H9 (cell line): ENCODE data around the gene CCL19. TPM values are rescaled to one million over a fixed set of nuclear protein-coding genes. Genes with fewer than 3 reads are reported as not detected.

Experiments
- DNase-seq: peaks from one replicate; pipeline ENCODE4 v3.0.0-alpha.2; 2017
- H2AFZ ChIP-seq: one replicate; pipeline ENCODE4 v1.6.1; 2013; ENCODE audit warnings: mild to moderate bottlenecking, low read length, control low read depth, moderate library complexity
- H2AK5ac ChIP-seq: 2 replicates; pipeline ENCODE4 v1.6.1; 2013; ENCODE audit warnings: low read length, control low read depth, mixed read lengths; ENCODE audit not compliant: insufficient read length
- H2BK120ac ChIP-seq: one replicate; pipeline ENCODE4 v1.6.1; 2013; ENCODE audit warnings: low read depth, mild to moderate bottlenecking, low read length, control low read depth, inconsistent platforms; ENCODE audit not compliant: poor library complexity, severe bottlenecking
- H2BK12ac ChIP-seq: 2 replicates; pipeline ENCODE4 v1.6.1; 2013; ENCODE audit warnings: low read length, control low read depth, mixed read lengths, low read depth; ENCODE audit not compliant: insufficient read length
- H2BK15ac ChIP-seq: 2 replicates; pipeline ENCODE4 v1.6.1; 2013; ENCODE audit warnings: low read depth, low read length, control low read depth
- H2BK20ac ChIP-seq: one replicate; pipeline ENCODE4 v1.6.1; 2013; ENCODE audit warnings: low read depth, mild to moderate bottlenecking, low read length, control low read depth, inconsistent platforms; ENCODE audit not compliant: poor library complexity, severe bottlenecking
- H2BK5ac ChIP-seq: 2 replicates; pipeline ENCODE4 v1.6.1; 2013; ENCODE audit warnings: low read length, control low read depth, mixed read lengths; ENCODE audit not compliant: insufficient read length
- H3K14ac ChIP-seq: 2 replicates; pipeline ENCODE4 v1.6.1; 2013; ENCODE audit warnings: low read length, control low read depth; ENCODE audit not compliant: insufficient read depth
- H3K18ac ChIP-seq: 2 replicates; pipeline ENCODE4 v1.6.1; 2013; ENCODE audit warnings: low read depth, mild to moderate bottlenecking, mixed read lengths, low read length, control low read depth; ENCODE audit not compliant: insufficient read length
- H3K23ac ChIP-seq: 2 replicates; pipeline ENCODE4 v1.6.1; 2013; ENCODE audit warnings: low read length, control low read depth, mixed read lengths, low read depth; ENCODE audit not compliant: insufficient read length
- H3K23me2 ChIP-seq: 2 replicates; pipeline ENCODE4 v1.6.1; 2013; ENCODE audit warnings: low read depth, mild to moderate bottlenecking, mixed read lengths, low read length, control low read depth; ENCODE audit not compliant: insufficient read length, poor library complexity, severe bottlenecking
- H3K27ac ChIP-seq: 2 replicates; pipeline ENCODE4 v1.5.1; 2013; ENCODE audit warnings: low read length, control low read depth, mixed read lengths, low read depth; ENCODE audit not compliant: insufficient read length
- H3K27me3 ChIP-seq: 2 replicates; pipeline ENCODE4 v1.6.1; 2013; ENCODE audit warnings: low read length, control low read depth, inconsistent platforms; ENCODE audit not compliant: insufficient read depth
- H3K4ac ChIP-seq: 2 replicates; pipeline ENCODE4 v1.6.1; 2013; ENCODE audit warnings: low read depth, mild to moderate bottlenecking, control low read depth, inconsistent platforms, low read length, moderate library complexity
- H3K4me1 ChIP-seq: 2 replicates; pipeline ENCODE4 v1.6.1; 2013; ENCODE audit warnings: low read length, control low read depth, inconsistent platforms; ENCODE audit not compliant: insufficient read depth
- H3K4me2 ChIP-seq: 2 replicates; pipeline ENCODE4 v1.6.1; 2013; ENCODE audit warnings: low read length, control low read depth, mixed read lengths; ENCODE audit not compliant: insufficient read length, insufficient read depth
- H3K56ac ChIP-seq: 2 replicates; pipeline ENCODE4 v1.6.1; 2013; ENCODE audit warnings: low read depth, mild to moderate bottlenecking, mixed read lengths, low read length, control low read depth; ENCODE audit not compliant: insufficient read length
- H3K79me1 ChIP-seq: 2 replicates; pipeline ENCODE4 v1.6.1; 2013; ENCODE audit warnings: low read depth, mild to moderate bottlenecking, moderate library complexity, low read length, control low read depth, inconsistent platforms; ENCODE audit not compliant: insufficient read depth, poor library complexity, severe bottlenecking
- H3K79me2 ChIP-seq: 2 replicates; pipeline ENCODE4 v1.6.1; 2013; ENCODE audit warnings: low read length, control low read depth, inconsistent platforms; ENCODE audit not compliant: insufficient read depth
- H3K9ac ChIP-seq: 2 replicates; pipeline ENCODE4 v1.6.1; 2013; ENCODE audit warnings: low read length, control low read depth, mixed read lengths; ENCODE audit not compliant: insufficient read length; ENCODE audit errors: extremely low read depth
- H3K9me3 ChIP-seq: one replicate; pipeline ENCODE4 v1.6.1; 2013; ENCODE audit warnings: low read depth, low read length, inconsistent platforms; ENCODE audit not compliant: control insufficient read depth
- H3T11ph ChIP-seq: one replicate; pipeline ENCODE4 v1.6.1; 2013; ENCODE audit warnings: mild to moderate bottlenecking, low read length, control low read depth, inconsistent platforms
- H4K20me1 ChIP-seq: one replicate; pipeline ENCODE4 v1.6.1; 2013; ENCODE audit not compliant: control insufficient read depth, insufficient read length, insufficient read depth
- H4K5ac ChIP-seq: 2 replicates; pipeline ENCODE4 v1.6.1; 2013; ENCODE audit warnings: low read depth, mild to moderate bottlenecking, mixed read lengths, low read length, control low read depth; ENCODE audit not compliant: insufficient read length
- H4K8ac ChIP-seq: replicated peaks from 2 replicates; pipeline ENCODE4 v1.6.1; 2013; ENCODE audit warnings: low read length, control low read depth, mixed read lengths, low read depth; ENCODE audit not compliant: insufficient read length
- H4K91ac ChIP-seq: 2 replicates; pipeline ENCODE4 v1.6.1; 2013; ENCODE audit warnings: low read depth, mild to moderate bottlenecking, moderate library complexity, mixed read lengths, low read length, control low read depth; ENCODE audit not compliant: insufficient read length
- H3K27ac Mint-ChIP-seq, 3 experiments: 2 replicates in 2 of 3; 3 replicates in 1 of 3; pipeline ENCODE4 v1.8.0; 2020 to 2021; ENCODE audit warnings: mixed read lengths in 3 of 3, mild to moderate bottlenecking in 1 of 3, moderate library complexity in 1 of 3
- H3K27me3 Mint-ChIP-seq: 2 replicates; pipeline ENCODE4 v1.8.0; 2021; ENCODE audit warnings: low read depth, mild to moderate bottlenecking, moderate library complexity, mixed read lengths
- H3K36me3 Mint-ChIP-seq, 3 experiments: 2 replicates in 2 of 3; 3 replicates in 1 of 3; pipeline ENCODE4 v1.8.0; 2020 to 2021; ENCODE audit warnings: low read depth in 3 of 3, mixed read lengths in 3 of 3; ENCODE audit not compliant: insufficient read depth in 1 of 3
- H3K4me1 Mint-ChIP-seq, 2 experiments: 2 replicates each; pipeline ENCODE4 v1.8.0; 2020; ENCODE audit warnings: mixed read lengths in 2 of 2
- H3K4me3 Mint-ChIP-seq, 2 experiments: 2 replicates in 1 of 2; 3 replicates in 1 of 2; pipeline ENCODE4 v1.8.0; 2020 to 2021; ENCODE audit warnings: mild to moderate bottlenecking in 2 of 2, mixed read lengths in 2 of 2, moderate library complexity in 1 of 2
- H3K9me3 Mint-ChIP-seq, 2 experiments: 2 replicates in 1 of 2; 3 replicates in 1 of 2; pipeline ENCODE4 v1.8.0; 2020; ENCODE audit warnings: mild to moderate bottlenecking in 2 of 2, mixed read lengths in 2 of 2, moderate library complexity in 1 of 2
- WGBS: extraction: QIAGEN DNeasy Blood & Tissue Kit; methylation state at CpG from one replicate; pipeline ENCODE4 v1.1.7; 2013; ENCODE audit warnings: missing lambda C conversion rate, low lambda C conversion rate, mixed read lengths; ENCODE audit not compliant: insufficient read length; ENCODE audit errors: extremely low coverage; 5-methylcytosine and 5-hydroxymethylcytosine counted together
- total RNA-seq: library from RNA; stranded (reverse); gene quantifications from 2 replicates; pipeline ENCODE4 v1.2.1, GENCODE V29; 2021
- TF ChIP-seq, protein P1 (sequence below): fragments of 200-600 bp; sonication (generic); conservative IDR thresholded peaks from 3 replicates; pipeline ENCODE4 v1.8.0; 2021; ENCODE audit warnings: antibody characterized with exemption, mild to moderate bottlenecking

CCL19 gene
- total RNA-seq, 1 experiment from 2014 or later = not detected

DNA sequence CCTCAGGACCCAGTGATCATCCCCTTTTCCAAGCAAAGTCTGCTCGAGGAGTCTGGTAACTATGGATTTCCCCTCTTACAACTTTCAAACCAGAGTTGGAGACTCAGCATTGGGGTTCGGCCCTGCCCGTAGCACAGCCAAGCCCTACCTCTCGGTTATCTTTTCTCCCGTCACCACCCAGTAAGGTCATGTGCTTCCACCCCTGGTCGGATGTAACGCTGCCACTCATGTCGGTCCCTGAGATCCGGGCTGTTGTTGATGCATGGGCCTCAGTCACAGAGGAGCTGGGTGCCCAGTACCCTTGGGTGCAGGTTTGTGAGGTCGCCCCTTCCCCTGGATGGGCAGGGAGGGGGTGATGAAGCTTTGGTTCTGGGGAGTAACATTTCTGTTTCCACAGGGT is 43.4 kb downstream of the CCL19 start:
- Histone ChIP-seq H3K9me3 (no peaks in the 10 kb centered on the region), H3K9ac (peak overlapping the region; percentile 28), H2AFZ (no peak overlapping the region), H4K20me1 (peaks cover 3% of the 10 kb centered on the region), H2AK5ac (no peak overlapping the region), H3K4me2 (peak overlapping the region; percentile 94), H3K23me2 (peaks cover 16% of the 10 kb centered on the region), H4K91ac (no peak overlapping the region), H3K27me3 (no peaks in the 10 kb centered on the region), H4K8ac (no peak overlapping the region), H2BK12ac (no peak overlapping the region), H3K14ac (peak overlapping the region; percentile 41; the same call in 1 of the 2 replicates), H2BK5ac (no peak overlapping the region), H3K4me1 (peaks cover 13% of the 10 kb centered on the region; the same call in 1 of the 2 replicates), H2BK15ac (no peak overlapping the region), H4K5ac (no peak overlapping the region), H2BK20ac (no peak overlapping the region), H3K79me2 (peaks cover 2% of the 10 kb centered on the region; the same call in 1 of the 2 replicates), H3K4ac (no peak overlapping the region), H3K56ac (no peak overlapping the region), H3K79me1 (no peaks in the 10 kb centered on the region), H2BK120ac (no peak overlapping the region), H3K18ac (no peak overlapping the region), H3K27ac (no peak overlapping the region), H3K23ac (no peak overlapping the region), H3T11ph (no peak overlapping the region)
- Mint-ChIP-seq H3K4me3 (peak overlapping the region; percentile 85 to 93), H3K27ac (peak overlapping the region in 1 of 3 experiments; percentile 88; a peak in 2 of 7 replicates), H3K36me3 (peaks cover 17 to 28% (median 24%) of the 10 kb centered on the region in 3 experiments; a peak in 6 of 7 replicates), H3K27me3 (no peaks in the 10 kb centered on the region; the same call in 1 of the 2 replicates), H3K9me3 (no peaks in the 10 kb centered on the region), H3K4me1 (peaks cover 41 to 48% of the 10 kb centered on the region in 2 experiments)
- WGBS = no CpG with 5 or more reads among the region's 10 CpGs
- DNase-seq = no peak
- TF ChIP-seq, protein P1, sequence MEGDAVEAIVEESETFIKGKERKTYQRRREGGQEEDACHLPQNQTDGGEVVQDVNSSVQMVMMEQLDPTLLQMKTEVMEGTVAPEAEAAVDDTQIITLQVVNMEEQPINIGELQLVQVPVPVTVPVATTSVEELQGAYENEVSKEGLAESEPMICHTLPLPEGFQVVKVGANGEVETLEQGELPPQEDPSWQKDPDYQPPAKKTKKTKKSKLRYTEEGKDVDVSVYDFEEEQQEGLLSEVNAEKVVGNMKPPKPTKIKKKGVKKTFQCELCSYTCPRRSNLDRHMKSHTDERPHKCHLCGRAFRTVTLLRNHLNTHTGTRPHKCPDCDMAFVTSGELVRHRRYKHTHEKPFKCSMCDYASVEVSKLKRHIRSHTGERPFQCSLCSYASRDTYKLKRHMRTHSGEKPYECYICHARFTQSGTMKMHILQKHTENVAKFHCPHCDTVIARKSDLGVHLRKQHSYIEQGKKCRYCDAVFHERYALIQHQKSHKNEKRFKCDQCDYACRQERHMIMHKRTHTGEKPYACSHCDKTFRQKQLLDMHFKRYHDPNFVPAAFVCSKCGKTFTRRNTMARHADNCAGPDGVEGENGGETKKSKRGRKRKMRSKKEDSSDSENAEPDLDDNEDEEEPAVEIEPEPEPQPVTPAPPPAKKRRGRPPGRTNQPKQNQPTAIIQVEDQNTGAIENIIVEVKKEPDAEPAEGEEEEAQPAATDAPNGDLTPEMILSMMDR = no peak
